ENCODE data around the gene CDH4. TPM values are rescaled to one million over a fixed set of nuclear protein-coding genes. Genes with fewer than 3 reads are reported as not detected.

Gene CDH4
- total RNA-seq, 1 experiment from 2014 or later, result not detected

GRCh38 chr20:61623451-61623850, 371.4 kb downstream of the CDH4 start:
- Histone ChIP-seq H3K36me3 (ENCODE audit: control insufficient read depth, insufficient read depth, low read length) (no peaks in the 10 kb centered on the region), H3K4me3 (ENCODE audit: low read depth, low read length) (no peak overlapping the region), H3K27me3 (replicated peaks; ENCODE audit: control insufficient read depth, insufficient read depth, low read length) (peaks cover 2% of the 10 kb centered on the region), H3K4me1 (no peaks in the 10 kb centered on the region), H3K9me3 (no peaks in the 10 kb centered on the region; the same call in 1 of the 2 replicates)
- no peak for DNase-seq
- peaks cover 53% of the 10 kb centered on the region for H3K27me3 Mint-ChIP-seq (ENCODE audit: insufficient read depth, unreplicated experiment)
- H3K36me3 Mint-ChIP-seq (ENCODE audit: insufficient read depth, unreplicated experiment), result no peaks in the 10 kb centered on the region
- intact Hi-C loops (cut with micrococcal nuclease; ENCODE audit: unreplicated experiment), result no loop called here
- no peaks in the 10 kb centered on the region for H3K4me1 Mint-ChIP-seq (ENCODE audit: low read depth, unreplicated experiment)
- ChIA-PET POLR2A (no interaction called here), CTCF (no interaction called here)
- H3K4me3 Mint-ChIP-seq (ENCODE audit: unreplicated experiment), result no peak overlapping the region
- no peak overlapping the region for H3K27ac Mint-ChIP-seq (ENCODE audit: unreplicated experiment)
- BruUV-seq (replicated peaks), result no TSS peak
- TF ChIP-seq CTCF (IDR thresholded peaks at IDR 0.05; ENCODE audit: insufficient read depth in 1 of 2, low read depth in 1 of 2, low read length in 1 of 2, severe bottlenecking in 1 of 2, unreplicated experiment in 1 of 2), result no peak
- H3K9me3 Mint-ChIP-seq (ENCODE audit: unreplicated experiment), result no peaks in the 10 kb centered on the region

GRCh38 chr20:61625246-61625645, 373.2 kb downstream of the CDH4 start:
- no peaks in the 10 kb centered on the region for H3K36me3 ChIP-seq (ENCODE audit: control insufficient read depth, insufficient read depth, low read length)
- intact Hi-C loops (cut with micrococcal nuclease; ENCODE audit: unreplicated experiment), result no loop called here
- Mint-ChIP-seq H3K27ac (ENCODE audit: unreplicated experiment) (no peak overlapping the region), H3K27me3 (ENCODE audit: insufficient read depth, unreplicated experiment) (peaks cover 47% of the 10 kb centered on the region), H3K4me1 (ENCODE audit: low read depth, unreplicated experiment) (no peaks in the 10 kb centered on the region), H3K4me3 (ENCODE audit: unreplicated experiment) (no peak overlapping the region), H3K36me3 (ENCODE audit: insufficient read depth, unreplicated experiment) (no peaks in the 10 kb centered on the region), H3K9me3 (ENCODE audit: unreplicated experiment) (no peaks in the 10 kb centered on the region)
- no peak for TF ChIP-seq CTCF (IDR thresholded peaks at IDR 0.05; ENCODE audit: insufficient read depth in 1 of 2, low read depth in 1 of 2, low read length in 1 of 2, severe bottlenecking in 1 of 2, unreplicated experiment in 1 of 2)
- H3K4me3 ChIP-seq (ENCODE audit: low read depth, low read length), result no peak overlapping the region
- no peaks in the 10 kb centered on the region for H3K4me1 ChIP-seq
- no peaks in the 10 kb centered on the region for H3K9me3 ChIP-seq
- ChIA-PET POLR2A (no interaction called here), CTCF (no interaction called here)
- BruUV-seq (replicated peaks), result no TSS peak
- peaks cover 2% of the 10 kb centered on the region for H3K27me3 ChIP-seq (replicated peaks; ENCODE audit: control insufficient read depth, insufficient read depth, low read length)
- no peak for DNase-seq

- no peak overlapping the region for H3K4me3 ChIP-seq (ENCODE audit: low read depth, low read length)
- no peak for TF ChIP-seq CTCF (IDR thresholded peaks at IDR 0.05; ENCODE audit: insufficient read depth in 1 of 2, low read depth in 1 of 2, low read length in 1 of 2, severe bottlenecking in 1 of 2, unreplicated experiment in 1 of 2)
- intact Hi-C loops (cut with micrococcal nuclease; ENCODE audit: unreplicated experiment), result no loop called here
- H3K36me3 ChIP-seq (ENCODE audit: control insufficient read depth, insufficient read depth, low read length), result no peaks in the 10 kb centered on the region
- ChIA-PET POLR2A (no interaction called here), CTCF (interaction anchor here (0.6 kb wide), 1 partner anchor 122 kb away, joined by 3 read pairs; no protein-coding TSS in a partner anchor)
- peaks cover 2% of the 10 kb centered on the region for H3K27me3 ChIP-seq (replicated peaks; ENCODE audit: control insufficient read depth, insufficient read depth, low read length)
- Mint-ChIP-seq H3K36me3 (ENCODE audit: insufficient read depth, unreplicated experiment) (no peaks in the 10 kb centered on the region), H3K27ac (ENCODE audit: unreplicated experiment) (no peak overlapping the region), H3K27me3 (ENCODE audit: insufficient read depth, unreplicated experiment) (peaks cover 48% of the 10 kb centered on the region), H3K4me3 (ENCODE audit: unreplicated experiment) (no peak overlapping the region), H3K4me1 (ENCODE audit: low read depth, unreplicated experiment) (no peaks in the 10 kb centered on the region), H3K9me3 (ENCODE audit: unreplicated experiment) (no peaks in the 10 kb centered on the region)
- no peak for DNase-seq
- no TSS peak for BruUV-seq (replicated peaks)
- H3K9me3 ChIP-seq, result no peaks in the 10 kb centered on the region
- H3K4me1 ChIP-seq, result no peaks in the 10 kb centered on the region
Measured at GRCh38 chr20:61626412-61626811, 374.4 kb downstream of the CDH4 start.
